HepG2 (cell line): ENCODE data around the gene ZNF844. TPM values are rescaled to one million over a fixed set of nuclear protein-coding genes. Genes with fewer than 3 reads are reported as not detected.
A peak's percentile ranks its signal among the peaks of the same experiment; 100 is the strongest.

ENCODE experiments used
- ARNT ChIP-seq: fragments of 450-650 bp; IDR thresholded peaks from 2 replicates; pipeline ENCODE4 v1.6.1; 2017
- ATF6 ChIP-seq: sonication (generic); formaldehyde crosslinking; conservative IDR thresholded peaks from 2 replicates; pipeline ENCODE4 v1.4.0; 2020; ENCODE audit warnings: missing genetic modification reagents
- BCL6 ChIP-seq: IDR thresholded peaks from 2 replicates; pipeline ENCODE4 v1.6.1; 2016; ENCODE audit warnings: missing genetic modification reagents, missing compliant biosample characterization
- CCDC6 ChIP-seq: sonication (generic); formaldehyde crosslinking; IDR thresholded peaks from 2 replicates; pipeline ENCODE4 v1.8.1; 2022; ENCODE audit warnings: mild to moderate bottlenecking, missing genetic modification reagents, moderate library complexity
- DMAP1 ChIP-seq: IDR thresholded peaks from 2 replicates; pipeline ENCODE4 v1.6.1; 2016
- DNMT3B ChIP-seq: conservative IDR thresholded peaks from 2 replicates; pipeline ENCODE4 v1.6.1; 2016; ENCODE audit warnings: missing biosample characterization, control low read depth
- HMG20B ChIP-seq: conservative IDR thresholded peaks from 2 replicates; pipeline ENCODE4 v1.6.1; 2016; ENCODE audit warnings: missing genetic modification reagents, missing compliant biosample characterization
- NBN ChIP-seq: fragments of 450-650 bp; conservative IDR thresholded peaks from 2 replicates; pipeline ENCODE4 v1.6.1; 2017
- SATB2 ChIP-seq: sonication (generic); formaldehyde crosslinking; IDR thresholded peaks from 2 replicates; pipeline ENCODE4 v1.5.0; 2020; ENCODE audit warnings: missing genetic modification reagents
- SP1 ChIP-seq, 2 experiments: fragments of 450-650 bp in 1 of 2; sonication (generic) in 1 of 2; formaldehyde crosslinking in 1 of 2; IDR thresholded peaks; 2 replicates each; pipeline versions ENCODE4 v1.4.0 to v1.6.1; 2016 to 2020; ENCODE audit warnings: missing genetic modification reagents in 1 of 2
- SUZ12 ChIP-seq: fragments of 150-350 bp; IDR thresholded peaks from 2 replicates; pipeline ENCODE4 v1.6.1; 2014; ENCODE audit warnings: low read depth, low read length
- TBP ChIP-seq: sonication (generic); formaldehyde crosslinking; IDR thresholded peaks from 2 replicates; pipeline ENCODE4 v1.5.0; 2020; ENCODE audit warnings: missing genetic modification reagents
- ZFP91 ChIP-seq: sonication (generic); formaldehyde crosslinking; IDR thresholded peaks from 2 replicates; pipeline ENCODE4 v1.9.0; 2022; ENCODE audit warnings: missing genetic modification reagents, mild to moderate bottlenecking, borderline replicate concordance
- ZNF296 ChIP-seq: sonication (generic); formaldehyde crosslinking; conservative IDR thresholded peaks from 2 replicates; pipeline ENCODE4 v1.5.0; 2020; ENCODE audit warnings: mild to moderate bottlenecking, missing genetic modification reagents
- polyA plus RNA-seq, 8 experiments: library from polyadenylated mRNA; depleted of rRNA in 3 of 8; stranded (reverse) in 7 of 8; unstranded in 1 of 8; fragments of >200 nt; fragmentation: Illumina TruSeq in 4 of 8; extraction: Trizol in 4 of 8; gene quantifications; 2 replicates each; pipeline versions ENCODE4 v1.2.1 to v1.2.3, GENCODE V29; 2011 to 2016; ENCODE audit warnings: low read depth in 4 of 8, missing spikeins in 1 of 8, mixed read lengths in 1 of 8; ENCODE audit not compliant: insufficient read depth in 1 of 8
- total RNA-seq, 5 experiments: library from RNA; depleted of rRNA; stranded (reverse); fragments of >200 nt; fragmentation: Illumina TruSeq; extraction: Trizol; gene quantifications; 2 replicates each; pipeline ENCODE4 v1.2.3, GENCODE V29; 2016; ENCODE audit warnings: low read depth in 1 of 5
- TF ChIP-seq, protein P1 (sequence below): sonication (generic); formaldehyde crosslinking; IDR thresholded peaks from 2 replicates; pipeline ENCODE4 v1.4.0; 2020; ENCODE audit warnings: mild to moderate bottlenecking, missing genetic modification reagents
- TF ChIP-seq, protein P2 (sequence below): sonication (generic); formaldehyde crosslinking; IDR thresholded peaks from 2 replicates; pipeline ENCODE4 v1.5.0; 2020; ENCODE audit warnings: missing genetic modification reagents
- TF ChIP-seq, protein P3 (sequence below): sonication (generic); formaldehyde crosslinking; IDR thresholded peaks from 2 replicates; pipeline ENCODE4 v1.5.1; 2020; ENCODE audit warnings: missing genetic modification reagents, mild to moderate bottlenecking, borderline replicate concordance
- TF ChIP-seq, protein P4 (sequence below): sonication (generic); formaldehyde crosslinking; IDR thresholded peaks from 2 replicates; pipeline ENCODE4 v1.4.0; 2020; ENCODE audit warnings: mild to moderate bottlenecking, low read depth, missing genetic modification reagents

ZNF844 gene
- total and polyA plus RNA-seq, 2 of the 13 experiments (the other 11 are each of a cell fraction or from before 2014, with no cell fraction given) = 1.0 to 3.2 TPM

DNA sequence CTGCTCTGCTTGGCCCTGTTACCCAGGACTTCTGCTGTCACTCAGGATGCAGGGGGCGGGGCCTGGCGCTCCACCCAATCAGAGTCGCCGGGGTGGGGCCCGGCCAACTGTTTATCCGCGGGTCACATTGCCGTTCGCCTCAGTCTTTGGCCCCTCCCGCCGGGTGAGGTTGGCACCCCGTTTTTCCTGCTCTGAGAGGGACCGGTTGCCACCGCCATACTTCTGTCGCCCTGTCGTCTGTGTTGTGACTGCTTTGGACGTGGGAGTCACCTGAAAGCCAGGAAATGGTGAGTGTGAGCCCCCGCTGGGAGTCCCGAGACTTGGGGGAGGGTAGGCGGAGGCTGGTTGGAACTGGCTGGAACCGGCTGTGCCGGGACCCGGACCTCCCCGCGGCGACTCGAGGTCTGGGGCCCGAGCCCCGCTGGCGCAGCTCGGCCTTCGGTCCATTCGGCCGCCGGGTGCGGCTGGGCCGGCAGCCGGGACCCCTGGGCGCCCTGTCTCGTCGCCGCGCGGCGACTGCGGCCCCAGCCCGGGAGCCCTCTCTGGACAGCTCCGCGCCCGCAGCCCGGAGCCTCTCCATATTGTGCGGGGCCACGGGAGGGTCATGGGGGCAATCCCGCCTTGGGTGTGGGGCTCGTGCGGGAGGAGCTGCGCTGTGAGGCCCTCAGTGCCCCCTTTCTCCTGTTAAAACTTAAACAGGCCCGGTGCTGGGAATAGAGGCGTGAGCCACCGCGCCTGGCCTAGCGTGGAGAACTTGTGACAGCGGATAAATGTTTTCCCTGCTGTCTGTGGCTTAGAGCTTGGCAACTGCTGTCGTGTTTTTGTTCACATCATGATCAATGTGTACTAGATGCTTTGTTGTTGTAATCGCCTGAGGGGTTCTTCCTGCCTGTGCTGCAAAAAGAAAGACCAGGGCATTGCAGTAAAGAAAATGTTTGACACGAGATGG is at the start of gene ZNF844 (continued):
- TF ChIP-seq, protein P1, sequence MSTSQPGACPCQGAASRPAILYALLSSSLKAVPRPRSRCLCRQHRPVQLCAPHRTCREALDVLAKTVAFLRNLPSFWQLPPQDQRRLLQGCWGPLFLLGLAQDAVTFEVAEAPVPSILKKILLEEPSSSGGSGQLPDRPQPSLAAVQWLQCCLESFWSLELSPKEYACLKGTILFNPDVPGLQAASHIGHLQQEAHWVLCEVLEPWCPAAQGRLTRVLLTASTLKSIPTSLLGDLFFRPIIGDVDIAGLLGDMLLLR (CRISPR knock-in tag) = no peak
- TF ChIP-seq BCL6 (CRISPR knock-in tag) (no peak), ARNT (no peak), SUZ12 (no peak), HMG20B (CRISPR knock-in tag) (no peak), SATB2 (CRISPR knock-in tag) (no peak), ZNF296 (CRISPR knock-in tag) (no peak), TBP (CRISPR knock-in tag) (no peak), DMAP1 (CRISPR knock-in tag) (no peak), ATF6 (CRISPR knock-in tag) (no peak), CCDC6 (no peak), DNMT3B (CRISPR knock-in tag) (no peak), ZFP91 (CRISPR knock-in tag) (peak; percentile 46; the same call in 1 of the 2 replicates), NBN (no peak), SP1 (IDR thresholded peaks at IDR 0.05) (no peak), SP1 (CRISPR knock-in tag; IDR thresholded peaks at IDR 0.05) (peak; percentile 66; the same call in 1 of the 2 replicates)
- TF ChIP-seq, protein P2, sequence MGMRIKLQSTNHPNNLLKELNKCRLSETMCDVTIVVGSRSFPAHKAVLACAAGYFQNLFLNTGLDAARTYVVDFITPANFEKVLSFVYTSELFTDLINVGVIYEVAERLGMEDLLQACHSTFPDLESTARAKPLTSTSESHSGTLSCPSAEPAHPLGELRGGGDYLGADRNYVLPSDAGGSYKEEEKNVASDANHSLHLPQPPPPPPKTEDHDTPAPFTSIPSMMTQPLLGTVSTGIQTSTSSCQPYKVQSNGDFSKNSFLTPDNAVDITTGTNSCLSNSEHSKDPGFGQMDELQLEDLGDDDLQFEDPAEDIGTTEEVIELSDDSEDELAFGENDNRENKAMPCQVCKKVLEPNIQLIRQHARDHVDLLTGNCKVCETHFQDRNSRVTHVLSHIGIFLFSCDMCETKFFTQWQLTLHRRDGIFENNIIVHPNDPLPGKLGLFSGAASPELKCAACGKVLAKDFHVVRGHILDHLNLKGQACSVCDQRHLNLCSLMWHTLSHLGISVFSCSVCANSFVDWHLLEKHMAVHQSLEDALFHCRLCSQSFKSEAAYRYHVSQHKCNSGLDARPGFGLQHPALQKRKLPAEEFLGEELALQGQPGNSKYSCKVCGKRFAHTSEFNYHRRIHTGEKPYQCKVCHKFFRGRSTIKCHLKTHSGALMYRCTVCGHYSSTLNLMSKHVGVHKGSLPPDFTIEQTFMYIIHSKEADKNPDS (CRISPR knock-in tag) = no peak
- TF ChIP-seq, protein P3, sequence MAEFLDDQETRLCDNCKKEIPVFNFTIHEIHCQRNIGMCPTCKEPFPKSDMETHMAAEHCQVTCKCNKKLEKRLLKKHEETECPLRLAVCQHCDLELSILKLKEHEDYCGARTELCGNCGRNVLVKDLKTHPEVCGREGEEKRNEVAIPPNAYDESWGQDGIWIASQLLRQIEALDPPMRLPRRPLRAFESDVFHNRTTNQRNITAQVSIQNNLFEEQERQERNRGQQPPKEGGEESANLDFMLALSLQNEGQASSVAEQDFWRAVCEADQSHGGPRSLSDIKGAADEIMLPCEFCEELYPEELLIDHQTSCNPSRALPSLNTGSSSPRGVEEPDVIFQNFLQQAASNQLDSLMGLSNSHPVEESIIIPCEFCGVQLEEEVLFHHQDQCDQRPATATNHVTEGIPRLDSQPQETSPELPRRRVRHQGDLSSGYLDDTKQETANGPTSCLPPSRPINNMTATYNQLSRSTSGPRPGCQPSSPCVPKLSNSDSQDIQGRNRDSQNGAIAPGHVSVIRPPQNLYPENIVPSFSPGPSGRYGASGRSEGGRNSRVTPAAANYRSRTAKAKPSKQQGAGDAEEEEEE (CRISPR knock-in tag) = no peak
- TF ChIP-seq, protein P4, sequence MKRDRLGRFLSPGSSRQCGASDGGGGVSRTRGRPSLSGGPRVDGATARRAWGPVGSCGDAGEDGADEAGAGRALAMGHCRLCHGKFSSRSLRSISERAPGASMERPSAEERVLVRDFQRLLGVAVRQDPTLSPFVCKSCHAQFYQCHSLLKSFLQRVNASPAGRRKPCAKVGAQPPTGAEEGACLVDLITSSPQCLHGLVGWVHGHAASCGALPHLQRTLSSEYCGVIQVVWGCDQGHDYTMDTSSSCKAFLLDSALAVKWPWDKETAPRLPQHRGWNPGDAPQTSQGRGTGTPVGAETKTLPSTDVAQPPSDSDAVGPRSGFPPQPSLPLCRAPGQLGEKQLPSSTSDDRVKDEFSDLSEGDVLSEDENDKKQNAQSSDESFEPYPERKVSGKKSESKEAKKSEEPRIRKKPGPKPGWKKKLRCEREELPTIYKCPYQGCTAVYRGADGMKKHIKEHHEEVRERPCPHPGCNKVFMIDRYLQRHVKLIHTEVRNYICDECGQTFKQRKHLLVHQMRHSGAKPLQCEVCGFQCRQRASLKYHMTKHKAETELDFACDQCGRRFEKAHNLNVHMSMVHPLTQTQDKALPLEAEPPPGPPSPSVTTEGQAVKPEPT (CRISPR knock-in tag) = no peak
